Caco-2 (cell line): ENCODE measurements around the gene CD300A. TPM values are rescaled to one million over a fixed set of nuclear protein-coding genes. Genes with fewer than 3 reads are reported as not detected.

Experiments used
- BruUV-seq: library from RNA; stranded (reverse); fragments of 400-500 nt; replicated peaks from 2 replicates; lab custom pipeline; 2021; lab: Mats Ljungman, UMichigan
- CTCF ChIA-PET: fragments of 300-600 bp; sonication (Branson Sonifier 250); formaldehyde crosslinking; loops from one replicate; lab custom pipeline; 2022; ENCODE audit warnings: antibody characterized with exemption; lab: Charles Lee
- POLR2A ChIA-PET: fragments of 300-600 bp; sonication (Branson Sonifier 250); formaldehyde crosslinking; loops from one replicate; lab custom pipeline; 2022; ENCODE audit warnings: antibody characterized with exemption; lab: Charles Lee
- DNase-seq, 2 experiments: peaks; one replicate each; pipeline versions ENCODE4 v3.0.0 to v3.0.0-alpha.2; 2020 to 2022
- H3K27me3 ChIP-seq: replicated peaks from 2 replicates; pipeline ENCODE4 v1.6.0; 2011; ENCODE audit warnings: low read length; ENCODE audit not compliant: control insufficient read depth, insufficient read depth
- H3K36me3 ChIP-seq: 2 replicates; pipeline ENCODE4 v1.5.1; 2011; ENCODE audit warnings: low read length; ENCODE audit not compliant: control insufficient read depth, insufficient read depth
- H3K4me1 ChIP-seq: fragments of 250-450 bp; sonication (Bioruptor Pico); 2 replicates; pipeline ENCODE4 v1.5.1; 2020; ENCODE audit warnings: mild to moderate bottlenecking
- H3K4me3 ChIP-seq: 2 replicates; pipeline ENCODE4 v1.5.1; 2011; ENCODE audit warnings: low read depth, mild to moderate bottlenecking, control low read depth, low read length
- H3K9me3 ChIP-seq: fragments of 250-450 bp; sonication (Bioruptor Pico); 2 replicates; pipeline ENCODE4 v1.5.1; 2020; ENCODE audit warnings: mild to moderate bottlenecking, moderate library complexity
- H3K27ac Mint-ChIP-seq: one replicate; pipeline ENCODE4 v1.8.0; 2022; ENCODE audit warnings: mixed read lengths; ENCODE audit not compliant: unreplicated experiment
- H3K27me3 Mint-ChIP-seq: one replicate; pipeline ENCODE4 v1.8.0; 2022; ENCODE audit warnings: mixed read lengths; ENCODE audit not compliant: insufficient read depth, unreplicated experiment
- H3K36me3 Mint-ChIP-seq: one replicate; pipeline ENCODE4 v1.8.0; 2022; ENCODE audit warnings: mild to moderate bottlenecking, mixed read lengths; ENCODE audit not compliant: insufficient read depth, unreplicated experiment
- H3K4me1 Mint-ChIP-seq: one replicate; pipeline ENCODE4 v1.8.0; 2022; ENCODE audit warnings: low read depth, mixed read lengths; ENCODE audit not compliant: unreplicated experiment
- H3K4me3 Mint-ChIP-seq: one replicate; pipeline ENCODE4 v1.8.0; 2022; ENCODE audit warnings: mild to moderate bottlenecking, moderate library complexity, mixed read lengths; ENCODE audit not compliant: unreplicated experiment
- H3K9me3 Mint-ChIP-seq: one replicate; pipeline ENCODE4 v1.8.0; 2022; ENCODE audit warnings: mixed read lengths; ENCODE audit not compliant: unreplicated experiment
- CTCF ChIP-seq, 2 experiments: fragments of 200-600 bp in 1 of 2; IDR thresholded peaks; 1 replicate in 1 of 2; 2 replicates in 1 of 2; pipeline versions ENCODE4 v1.5.1 to v1.8.0; 2011 to 2022; ENCODE audit warnings: antibody characterized with exemption in 1 of 2, control low read depth in 1 of 2, inconsistent platforms in 1 of 2, low read depth in 1 of 2, low read length in 1 of 2, mild to moderate bottlenecking in 1 of 2, moderate library complexity in 1 of 2; ENCODE audit not compliant: insufficient read depth in 1 of 2, severe bottlenecking in 1 of 2, unreplicated experiment in 1 of 2
- intact Hi-C: fragments of 100-400 bp; cut with micrococcal nuclease; formaldehyde crosslinking; loops from one replicate; pipeline ENCODE4 v1.10.0; 2022; ENCODE audit not compliant: unreplicated experiment
- total RNA-seq: library from RNA; stranded (reverse); gene quantifications from 2 replicates; pipeline ENCODE4 v1.2.3, GENCODE V29; 2022

CD300A gene
- total RNA-seq, 1 experiment from 2014 or later: not detected

GRCh38 chr17:74429604-74430384, 36.6 kb upstream of the CD300A start:
- H3K4me3 Mint-ChIP-seq: peak overlapping the region; percentile 99
- no peaks in the 10 kb centered on the region for H3K9me3 Mint-ChIP-seq
- intact Hi-C loops: loop anchor here (1.0 to 2.0 kb wide), 3 partner anchors 9 to 51 kb away; no protein-coding TSS in a partner anchor
- peaks cover 13% of the 10 kb centered on the region for H3K36me3 Mint-ChIP-seq
- POLR2A ChIA-PET: interaction anchor here (1.0 kb wide), 1 partner anchor 12 kb away, joined by 3 read pairs; no protein-coding TSS in a partner anchor
- no peak for TF ChIP-seq CTCF (IDR thresholded peaks at IDR 0.05; ENCODE audit: insufficient read depth in 1 of 2, low read depth in 1 of 2, low read length in 1 of 2, severe bottlenecking in 1 of 2, unreplicated experiment in 1 of 2)
- peak overlapping the region; percentile 97 for H3K27ac Mint-ChIP-seq
- no peaks in the 10 kb centered on the region for H3K9me3 ChIP-seq
- CTCF ChIA-PET: interaction anchor here (0.6 to 1.6 kb wide), 6 partner anchors 13 to 123 kb away, joined by 3 to 7 read pairs (median 4); no protein-coding TSS in a partner anchor
- H3K4me3 ChIP-seq: peak overlapping the region; percentile 50
- no peaks in the 10 kb centered on the region for H3K36me3 ChIP-seq
- no peaks in the 10 kb centered on the region for H3K27me3 Mint-ChIP-seq
- H3K27me3 ChIP-seq: no peaks in the 10 kb centered on the region
- H3K4me1 Mint-ChIP-seq: peaks cover 26% of the 10 kb centered on the region
- peaks cover 38% of the 10 kb centered on the region for H3K4me1 ChIP-seq
- peak in 1 of 2 experiments; percentile 36 for DNase-seq
- no TSS peak for BruUV-seq

- H3K4me1 ChIP-seq: peaks cover 38% of the 10 kb centered on the region
- Mint-ChIP-seq H3K9me3 (no peaks in the 10 kb centered on the region), H3K36me3 (peaks cover 13% of the 10 kb centered on the region), H3K4me1 (peaks cover 26% of the 10 kb centered on the region), H3K4me3 (peak overlapping the region; percentile 99), H3K27me3 (no peaks in the 10 kb centered on the region), H3K27ac (peak overlapping the region; percentile 97)
- ChIA-PET CTCF (interaction anchor here (0.6 to 1.6 kb wide), 6 partner anchors 13 to 122 kb away, joined by 3 to 7 read pairs (median 4); no protein-coding TSS in a partner anchor), POLR2A (interaction anchor here (1.0 kb wide), 1 partner anchor 13 kb away, joined by 3 read pairs; no protein-coding TSS in a partner anchor)
- H3K4me3 ChIP-seq: peak overlapping the region; percentile 50
- H3K27me3 ChIP-seq: no peaks in the 10 kb centered on the region
- no peak for TF ChIP-seq CTCF (IDR thresholded peaks at IDR 0.05; ENCODE audit: insufficient read depth in 1 of 2, low read depth in 1 of 2, low read length in 1 of 2, severe bottlenecking in 1 of 2, unreplicated experiment in 1 of 2)
- TSS peak; percentile 72 for BruUV-seq
- DNase-seq: no peak
- intact Hi-C loops: loop anchor here (1.0 to 2.0 kb wide), 3 partner anchors 10 to 52 kb away; no protein-coding TSS in a partner anchor
- H3K9me3 ChIP-seq: no peaks in the 10 kb centered on the region
- H3K36me3 ChIP-seq: no peaks in the 10 kb centered on the region
Observed at GRCh38 chr17:74430385-74430705, 36.1 kb upstream of the CD300A start.
